ENCODE measurements around the gene MRPL24.

MRPL24 gene

GRCh38 chr1:156689953-156690674 lies 50.8 kb downstream of the MRPL24 start:
- no peak for DNase-seq

- DNase-seq: peak; percentile 92
These were observed 51.6 kb downstream of the MRPL24 start for GRCh38 chr1:156689035-156689952.

All from DMS53 (cell line).